Cardiac fibroblast (primary cell): Measurements from ENCODE around the gene INTS1.

Experiments used
- DNase-seq, 2 donors: peaks; one replicate each; pipeline versions ENCODE4 v3.0.0 to v3.0.0-alpha.2; 2010; ENCODE audit warnings: low read depth in 2 of 2
- H3K4me3 ChIP-seq, 2 donors: replicated peaks in 1 of 2; 1 replicate in 1 of 2; 2 replicates in 1 of 2; pipeline ENCODE4 v1.5.1; 2011; ENCODE audit warnings: low read depth in 2 of 2, low read length in 2 of 2, mild to moderate bottlenecking in 2 of 2, moderate library complexity in 1 of 2
- TF ChIP-seq, protein P1 (sequence below): IDR thresholded peaks from one replicate; pipeline ENCODE4 v1.5.1; 2011; ENCODE audit warnings: low read depth, mild to moderate bottlenecking, low read length, inconsistent platforms

The INTS1 gene

DNA sequence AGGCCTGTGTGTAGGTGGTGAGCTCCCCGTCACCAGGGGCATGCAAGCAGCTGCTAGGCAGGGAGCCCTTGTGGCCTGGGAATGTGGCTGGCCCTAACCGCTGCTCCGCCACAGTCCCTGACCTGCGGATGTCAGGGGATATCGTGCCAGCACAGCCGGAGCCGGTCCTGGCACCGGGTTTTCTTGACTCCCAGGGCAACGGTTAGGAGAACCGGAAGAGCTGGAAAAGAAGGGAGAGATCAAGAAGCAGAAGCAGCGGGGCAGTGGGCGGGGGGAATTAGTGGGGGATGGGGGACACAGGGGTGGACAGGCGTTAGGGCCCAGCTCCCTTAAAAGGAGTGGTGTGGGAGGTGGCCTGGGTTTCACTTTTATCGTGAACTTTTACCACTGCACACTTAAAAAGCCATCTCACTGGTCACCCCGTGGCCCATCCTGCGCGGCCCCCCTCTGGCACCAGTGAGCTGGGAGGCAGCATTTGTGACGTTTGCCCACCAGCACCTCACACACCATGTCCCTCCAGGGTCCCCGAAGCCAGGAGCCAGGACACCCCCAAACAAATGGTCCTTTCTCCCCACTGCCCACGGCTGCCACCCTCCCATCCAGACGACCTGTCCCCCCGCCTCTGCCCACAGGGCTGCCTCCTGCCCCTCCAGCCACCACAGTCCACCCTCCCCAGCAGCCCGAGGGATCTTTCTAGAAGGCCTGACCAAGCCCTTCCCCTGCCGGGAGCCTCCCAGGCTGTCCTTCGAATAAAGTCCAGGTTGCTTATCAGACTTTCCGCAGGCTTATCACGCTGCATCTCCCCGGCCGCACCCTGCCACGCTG lies 43.2 kb downstream of the INTS1 start:
- H3K4me3 ChIP-seq = peak overlapping the region; percentile 13 to 45
- TF ChIP-seq, protein P1, sequence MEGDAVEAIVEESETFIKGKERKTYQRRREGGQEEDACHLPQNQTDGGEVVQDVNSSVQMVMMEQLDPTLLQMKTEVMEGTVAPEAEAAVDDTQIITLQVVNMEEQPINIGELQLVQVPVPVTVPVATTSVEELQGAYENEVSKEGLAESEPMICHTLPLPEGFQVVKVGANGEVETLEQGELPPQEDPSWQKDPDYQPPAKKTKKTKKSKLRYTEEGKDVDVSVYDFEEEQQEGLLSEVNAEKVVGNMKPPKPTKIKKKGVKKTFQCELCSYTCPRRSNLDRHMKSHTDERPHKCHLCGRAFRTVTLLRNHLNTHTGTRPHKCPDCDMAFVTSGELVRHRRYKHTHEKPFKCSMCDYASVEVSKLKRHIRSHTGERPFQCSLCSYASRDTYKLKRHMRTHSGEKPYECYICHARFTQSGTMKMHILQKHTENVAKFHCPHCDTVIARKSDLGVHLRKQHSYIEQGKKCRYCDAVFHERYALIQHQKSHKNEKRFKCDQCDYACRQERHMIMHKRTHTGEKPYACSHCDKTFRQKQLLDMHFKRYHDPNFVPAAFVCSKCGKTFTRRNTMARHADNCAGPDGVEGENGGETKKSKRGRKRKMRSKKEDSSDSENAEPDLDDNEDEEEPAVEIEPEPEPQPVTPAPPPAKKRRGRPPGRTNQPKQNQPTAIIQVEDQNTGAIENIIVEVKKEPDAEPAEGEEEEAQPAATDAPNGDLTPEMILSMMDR = no peak
- peak; percentile 59 to 84 for DNase-seq

DNA sequence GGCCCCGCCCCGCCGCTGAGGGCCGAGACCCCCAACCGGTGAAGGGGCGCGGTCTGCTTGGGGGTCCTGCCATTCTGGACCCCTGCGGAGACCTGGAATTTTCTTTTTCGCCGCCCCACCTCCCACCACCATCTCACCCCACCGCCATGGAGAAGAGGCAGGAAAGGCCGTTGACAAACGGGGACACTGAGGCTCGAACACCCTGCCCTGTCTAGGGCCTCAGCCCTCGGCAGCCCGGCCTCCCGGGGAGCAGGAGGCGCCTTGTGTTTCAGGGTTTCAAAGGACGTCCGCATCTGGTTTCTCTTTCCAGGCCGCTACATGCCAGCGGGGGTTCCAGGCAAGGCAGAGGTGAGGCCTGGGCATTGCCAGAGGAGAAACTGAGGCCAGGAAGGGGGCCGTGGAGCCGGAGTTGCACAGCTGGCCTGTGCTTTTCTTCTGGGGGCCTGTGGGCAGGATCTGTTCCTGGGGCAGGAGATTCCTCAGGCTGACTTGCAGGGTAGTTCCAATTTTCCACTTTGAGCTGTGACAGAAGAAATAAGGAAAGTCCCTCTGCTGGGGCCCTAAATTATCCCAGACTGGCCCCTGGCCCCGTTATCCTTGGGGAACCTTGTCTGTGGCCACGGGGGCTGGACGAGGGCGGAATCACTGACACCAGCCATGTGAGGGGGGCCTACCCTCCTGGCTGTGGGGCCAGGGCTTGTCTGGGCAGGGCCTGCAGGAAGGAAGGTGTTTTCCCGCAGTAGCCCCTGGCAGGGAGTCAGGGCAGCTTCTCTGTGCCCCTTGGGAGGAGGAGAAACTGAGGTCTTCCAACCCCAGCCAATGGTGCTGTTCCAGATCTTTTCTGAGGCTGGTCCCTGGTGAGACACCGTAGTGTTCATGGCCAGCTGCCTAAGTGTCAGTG lies 44.0 kb downstream of the INTS1 start:
- peak in 1 of 2 donors; percentile 24 for DNase-seq
- H3K4me3 ChIP-seq = peak overlapping the region; percentile 45 to 46
- TF ChIP-seq, protein P1 = no peak

DNA sequence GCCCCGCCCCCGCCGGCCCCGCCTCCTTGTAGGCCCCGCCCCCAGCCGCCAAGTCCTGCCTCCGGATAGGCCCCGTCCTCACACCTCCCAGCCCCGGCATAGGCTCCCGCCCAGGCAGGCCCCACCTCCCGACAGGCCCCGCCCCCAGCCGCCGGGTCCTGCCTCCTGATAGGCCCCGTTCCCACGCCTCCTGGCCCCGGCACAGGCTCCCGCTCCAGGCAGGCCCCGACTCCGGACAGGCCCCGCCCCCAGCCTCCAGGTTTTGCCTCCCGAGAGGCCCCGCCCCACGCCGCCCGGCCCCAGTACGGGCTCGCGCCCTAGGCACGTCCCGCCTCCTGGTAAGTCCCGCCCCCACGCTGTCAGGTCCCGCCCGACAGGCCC lies 44.7 kb downstream of the INTS1 start:
- TF ChIP-seq, protein P1 = no peak
- DNase-seq = peak; percentile 99
- peak overlapping the region in 1 of 2 donors; percentile 96 for H3K4me3 ChIP-seq

DNA sequence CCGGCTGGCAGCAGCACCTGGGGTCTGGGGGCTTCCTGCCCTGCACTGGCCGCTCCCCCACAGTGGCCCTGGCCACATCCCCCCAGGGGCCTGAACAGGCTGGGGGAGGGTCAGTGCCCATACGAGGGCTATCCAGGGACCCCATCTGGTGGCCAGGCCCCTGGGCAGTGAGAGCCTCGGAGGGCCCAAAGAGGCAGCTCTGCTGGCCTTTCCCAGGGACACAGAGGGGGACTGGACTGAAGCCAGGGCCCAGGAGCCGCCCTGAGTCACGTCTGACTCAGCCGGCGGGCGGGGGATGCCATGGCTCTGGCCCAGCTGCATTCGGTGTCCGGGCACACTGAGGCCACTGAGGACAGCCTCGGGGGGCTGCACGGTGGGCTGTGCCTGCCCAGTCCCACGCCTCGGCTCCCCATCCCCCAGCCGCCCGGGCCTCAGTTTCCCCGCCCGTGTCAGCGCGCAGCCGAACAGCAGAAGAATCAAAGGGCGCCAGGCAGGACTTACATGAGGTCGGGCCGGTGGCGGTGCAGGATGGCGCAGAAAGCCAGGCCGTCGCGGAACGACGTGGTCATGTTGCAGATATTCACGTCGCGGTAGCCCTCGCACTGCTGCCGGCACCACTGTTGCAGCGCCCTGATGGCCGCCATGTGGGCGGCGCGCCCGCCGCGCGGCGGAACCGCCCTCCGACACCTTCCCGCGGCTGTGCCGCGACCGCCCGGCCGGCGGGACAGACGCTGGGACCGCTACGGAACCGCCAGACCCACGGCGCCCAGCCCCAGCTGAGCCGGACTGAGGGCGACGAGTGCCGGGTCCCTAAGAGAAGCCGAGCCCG lies 45.3 kb downstream of the INTS1 start, which contains the start of gene MICALL2:
TSS of gene MICALL2 (minus strand) at position 788 of the 829 bp plus-strand sequence. CDS start at position 644, 144 bp downstream.
- DNase-seq = peak; percentile 86 to 91
- peak within 1 kb of the TSS; percentile 89 to 96 for H3K4me3 ChIP-seq
- TF ChIP-seq, protein P1 = no peak

DNA sequence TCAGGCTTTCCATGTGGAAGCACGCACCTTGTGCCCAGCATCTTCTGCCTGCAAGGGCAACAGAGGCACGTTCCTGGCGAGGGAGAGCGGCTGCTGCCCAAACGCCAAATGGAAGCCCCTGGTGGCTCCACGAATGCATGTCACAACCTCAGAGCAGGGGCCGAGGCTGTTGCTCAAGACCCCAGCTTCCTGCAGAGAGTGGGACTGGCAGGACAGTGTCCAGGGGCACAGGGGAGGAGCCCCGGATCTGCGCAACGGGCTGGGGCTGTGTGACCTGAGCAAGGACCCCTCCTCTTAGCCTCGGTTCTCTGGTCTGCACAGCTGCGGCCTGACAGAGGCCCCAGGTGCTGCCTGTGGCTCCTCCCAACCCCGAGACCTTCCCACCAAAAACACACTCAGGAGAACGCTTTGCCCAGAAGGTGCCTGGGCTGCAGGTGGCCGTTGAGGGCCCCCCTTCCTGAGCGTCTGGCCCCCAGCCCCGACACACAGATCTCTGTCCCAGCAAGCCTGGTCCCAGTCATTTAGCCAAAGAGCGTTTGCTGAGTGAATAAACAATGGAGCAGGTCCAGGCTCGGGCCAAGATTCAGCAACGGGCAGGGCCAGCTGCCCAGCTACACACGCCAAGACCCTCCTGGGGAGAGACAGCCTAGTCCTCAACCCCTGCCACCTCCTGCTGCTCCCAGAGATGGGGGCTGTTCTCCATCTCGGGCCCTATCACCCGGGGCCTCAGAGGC lies 46.1 kb downstream of the INTS1 start:
- TF ChIP-seq, protein P1 = no peak
- no peak for DNase-seq
- H3K4me3 ChIP-seq = peak overlapping the region; percentile 89 to 96
